ENCODE measurements around the gene DNAJB11. TPM values are rescaled to one million over a fixed set of nuclear protein-coding genes. Genes with fewer than 3 reads are reported as not detected.

DNAJB11 gene
- total and polyA plus RNA-seq, 8 donors = 17.0 to 62.1 (median 31.9) TPM

DNA sequence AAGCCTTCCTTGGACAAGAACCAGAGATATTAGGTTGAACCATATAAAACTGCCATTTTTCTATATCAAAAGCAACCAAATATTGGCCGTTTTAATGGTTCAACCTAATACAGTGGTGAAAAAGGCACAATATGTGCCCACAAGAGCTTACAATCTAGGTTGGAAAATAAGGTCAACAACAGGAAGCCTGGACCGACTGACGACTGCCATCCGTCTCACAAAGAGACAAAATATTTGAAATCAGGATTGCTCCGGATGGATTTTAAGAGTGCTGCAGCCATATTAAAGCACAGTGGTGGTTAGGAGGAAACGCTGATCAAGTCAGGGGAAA is 43.7 kb downstream of the DNAJB11 start:
- H3K4me3 ChIP-seq = no peak overlapping the region
- H3K36me3 ChIP-seq = no peaks in the 10 kb centered on the region
- DNase-seq = no peak
- peaks cover 0 to 48% (median 10%) of the 10 kb centered on the region in 3 donors for H3K27me3 ChIP-seq
- no peak for TF ChIP-seq POLR2A (IDR thresholded peaks at IDR 0.05)
- no peak for TF ChIP-seq POLR2AphosphoS5 (IDR thresholded peaks at IDR 0.05)
- TF ChIP-seq EP300 (IDR thresholded peaks at IDR 0.05) = no peak
- TF ChIP-seq, protein P1, sequence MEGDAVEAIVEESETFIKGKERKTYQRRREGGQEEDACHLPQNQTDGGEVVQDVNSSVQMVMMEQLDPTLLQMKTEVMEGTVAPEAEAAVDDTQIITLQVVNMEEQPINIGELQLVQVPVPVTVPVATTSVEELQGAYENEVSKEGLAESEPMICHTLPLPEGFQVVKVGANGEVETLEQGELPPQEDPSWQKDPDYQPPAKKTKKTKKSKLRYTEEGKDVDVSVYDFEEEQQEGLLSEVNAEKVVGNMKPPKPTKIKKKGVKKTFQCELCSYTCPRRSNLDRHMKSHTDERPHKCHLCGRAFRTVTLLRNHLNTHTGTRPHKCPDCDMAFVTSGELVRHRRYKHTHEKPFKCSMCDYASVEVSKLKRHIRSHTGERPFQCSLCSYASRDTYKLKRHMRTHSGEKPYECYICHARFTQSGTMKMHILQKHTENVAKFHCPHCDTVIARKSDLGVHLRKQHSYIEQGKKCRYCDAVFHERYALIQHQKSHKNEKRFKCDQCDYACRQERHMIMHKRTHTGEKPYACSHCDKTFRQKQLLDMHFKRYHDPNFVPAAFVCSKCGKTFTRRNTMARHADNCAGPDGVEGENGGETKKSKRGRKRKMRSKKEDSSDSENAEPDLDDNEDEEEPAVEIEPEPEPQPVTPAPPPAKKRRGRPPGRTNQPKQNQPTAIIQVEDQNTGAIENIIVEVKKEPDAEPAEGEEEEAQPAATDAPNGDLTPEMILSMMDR (IDR thresholded peaks at IDR 0.05) = no peak
- WGBS, 5 donors = 52 to 60% (median 54%) methylated on average over 6 of the region's 6 CpGs
- intact Hi-C loops (cut with DNase I; ENCODE audit: low total_unique reads) = no loop called here
- H3K9me3 ChIP-seq = no peaks in the 10 kb centered on the region
- no peak overlapping the region for H3K27ac ChIP-seq
- peaks cover 4 to 19% (median 14%) of the 10 kb centered on the region in 4 donors for H3K4me1 ChIP-seq

DNA sequence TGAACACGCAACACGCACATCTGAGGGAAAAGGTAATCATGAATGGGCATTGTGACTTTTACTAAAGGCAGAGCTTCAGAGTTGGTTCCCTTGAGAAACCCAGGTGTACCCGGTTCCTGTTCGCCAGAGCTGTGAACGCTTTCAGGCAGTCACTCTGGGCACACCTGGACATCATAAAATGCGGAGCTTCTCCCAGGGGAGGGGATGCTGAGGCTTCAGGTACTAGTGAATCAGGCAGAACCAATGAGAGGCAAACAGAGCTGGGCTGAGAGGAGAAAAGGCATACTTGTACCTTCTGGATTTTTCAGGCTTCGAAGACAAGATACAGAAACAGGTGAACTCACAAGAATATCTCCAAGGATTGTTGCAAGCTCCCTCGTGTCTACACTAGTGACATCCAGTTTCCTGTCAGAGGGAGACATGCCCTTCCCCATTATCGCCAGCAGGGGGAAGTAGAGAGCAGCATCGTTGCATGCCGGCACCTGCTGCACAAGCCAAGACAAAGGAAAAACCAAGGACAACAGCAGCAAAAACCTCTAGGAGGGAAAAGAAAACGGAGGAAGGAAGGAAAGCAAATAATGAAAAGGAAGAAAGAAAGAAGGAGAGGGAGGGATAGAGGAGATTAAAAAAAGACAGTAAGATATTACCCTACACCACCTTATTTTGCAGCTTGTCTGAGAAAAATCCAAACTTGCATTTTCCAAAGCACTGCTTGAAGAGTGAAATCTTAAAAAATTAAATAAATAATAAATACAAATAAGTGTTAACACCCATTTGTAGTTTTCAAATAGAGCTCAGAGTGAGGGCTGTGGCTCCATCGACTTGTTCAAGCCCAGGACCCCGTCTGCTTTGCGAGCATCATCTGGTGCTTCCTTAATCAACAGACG is 44.3 kb downstream of the DNAJB11 start:
- Histone ChIP-seq H3K4me1 (peaks cover 4 to 19% (median 14%) of the 10 kb centered on the region in 4 donors), H3K36me3 (no peaks in the 10 kb centered on the region), H3K9me3 (no peaks in the 10 kb centered on the region), H3K27me3 (peaks cover 0 to 51% (median 10%) of the 10 kb centered on the region in 3 donors), H3K4me3 (no peak overlapping the region), H3K27ac (no peak overlapping the region)
- 36 to 40% (median 37%) methylated on average over 16 of the region's 16 CpGs for WGBS, 5 donors
- intact Hi-C loops (cut with DNase I; ENCODE audit: low total_unique reads) = loop anchor here (5.0 kb wide), 1 partner anchor 202 kb away; no protein-coding TSS in a partner anchor
- TF ChIP-seq, protein P1 (IDR thresholded peaks at IDR 0.05) = peak in 5 of 7 experiments; percentile 95 to 98 (median 98)
- TF ChIP-seq POLR2AphosphoS5 (IDR thresholded peaks at IDR 0.05) (peak in 1 of 3 donors; percentile 46), EP300 (IDR thresholded peaks at IDR 0.05) (no peak)
- peak; percentile 83 to 93 for DNase-seq

DNA sequence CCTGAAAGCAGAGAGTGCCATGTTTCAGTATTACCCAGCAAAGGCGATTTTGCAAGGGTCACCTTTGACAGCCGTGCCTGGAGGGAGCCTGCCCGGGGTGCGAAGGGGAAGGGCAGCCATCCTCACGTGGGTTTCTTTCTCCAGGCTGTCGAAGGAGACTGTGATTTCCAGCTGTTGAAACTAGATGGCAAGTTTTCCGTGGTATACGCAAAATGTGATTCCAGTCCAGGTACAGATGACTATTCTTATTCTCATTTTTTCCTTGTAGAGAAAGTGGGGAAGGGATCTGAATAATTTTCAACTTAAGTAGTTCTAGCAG is 45.7 kb downstream of the DNAJB11 start:
- Histone ChIP-seq H3K27me3 (peaks cover 0 to 64% (median 13%) of the 10 kb centered on the region in 3 donors), H3K4me3 (no peak overlapping the region), H3K9me3 (no peaks in the 10 kb centered on the region), H3K27ac (no peak overlapping the region), H3K36me3 (no peaks in the 10 kb centered on the region), H3K4me1 (peaks cover 4 to 19% (median 14%) of the 10 kb centered on the region in 4 donors)
- WGBS, 5 donors = 85 to 93% (median 90%) methylated on average over 8 of the region's 8 CpGs
- no peak for DNase-seq
- intact Hi-C loops (cut with DNase I; ENCODE audit: low total_unique reads) = loop anchor here (5.0 kb wide), 1 partner anchor 201 kb away; no protein-coding TSS in a partner anchor
- no peak for TF ChIP-seq EP300 (IDR thresholded peaks at IDR 0.05)
- TF ChIP-seq, protein P1 (IDR thresholded peaks at IDR 0.05) = no peak
- no peak for TF ChIP-seq POLR2AphosphoS5 (IDR thresholded peaks at IDR 0.05)
- TF ChIP-seq POLR2A (IDR thresholded peaks at IDR 0.05) = no peak

DNA sequence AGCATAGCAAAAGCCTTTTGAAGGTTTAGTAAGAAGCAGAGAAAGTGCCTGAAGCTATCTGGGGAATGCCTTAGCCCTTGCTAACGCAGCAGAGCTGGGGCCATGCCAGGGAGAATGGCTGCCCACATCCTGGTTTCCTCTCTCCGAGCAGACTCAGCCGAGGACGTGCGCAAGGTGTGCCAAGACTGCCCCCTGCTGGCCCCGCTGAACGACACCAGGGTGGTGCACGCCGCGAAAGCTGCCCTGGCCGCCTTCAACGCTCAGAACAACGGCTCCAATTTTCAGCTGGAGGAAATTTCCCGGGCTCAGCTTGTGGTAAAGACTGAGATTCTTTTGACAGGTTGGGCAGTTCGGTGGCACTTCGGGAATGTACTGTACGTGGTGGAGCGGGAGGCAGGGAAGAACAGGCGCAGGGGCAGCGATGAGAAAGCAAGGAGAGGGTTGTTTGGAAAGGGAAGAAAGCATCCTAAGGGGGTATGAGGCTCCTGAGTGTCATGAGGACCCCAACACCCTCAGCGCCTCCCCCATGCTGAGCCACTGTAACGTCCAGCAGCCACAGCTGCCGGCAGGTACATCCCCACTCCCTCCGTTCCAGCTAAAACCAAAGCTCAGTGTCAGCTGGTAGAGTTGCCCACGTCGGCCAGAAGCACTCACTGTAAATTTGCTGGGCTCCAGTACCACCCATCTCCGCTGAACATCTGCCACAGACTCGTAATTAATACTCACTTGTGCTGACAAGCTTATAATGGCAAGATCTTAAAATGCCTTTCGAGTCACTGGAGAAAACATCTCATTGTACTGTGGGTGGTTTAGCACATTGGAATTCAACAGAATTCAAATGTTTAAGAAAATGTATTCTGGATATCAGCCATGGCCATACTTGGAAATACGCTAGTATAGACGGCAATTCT is 46.8 kb downstream of the DNAJB11 start:
- Histone ChIP-seq H3K36me3 (no peaks in the 10 kb centered on the region), H3K4me1 (peaks cover 4 to 19% (median 14%) of the 10 kb centered on the region in 4 donors), H3K4me3 (peak overlapping the region in 3 of 4 donors; percentile 1 to 17 (median 14)), H3K9me3 (no peaks in the 10 kb centered on the region), H3K27ac (peak overlapping the region in 1 of 5 donors; percentile 25), H3K27me3 (peaks cover 0 to 68% (median 13%) of the 10 kb centered on the region in 3 donors)
- peak; percentile 91 to 96 for DNase-seq
- intact Hi-C loops (cut with DNase I; ENCODE audit: low total_unique reads) = loop anchor here (5.0 kb wide), 1 partner anchor 200 kb away; no protein-coding TSS in a partner anchor
- TF ChIP-seq POLR2A (IDR thresholded peaks at IDR 0.05) (no peak), POLR2AphosphoS5 (IDR thresholded peaks at IDR 0.05) (peak in 1 of 3 donors; percentile 79), EP300 (IDR thresholded peaks at IDR 0.05) (no peak)
- TF ChIP-seq, protein P1 (IDR thresholded peaks at IDR 0.05) = peak in 5 of 7 experiments; percentile 66 to 85 (median 77)
- 20 to 25% (median 20%) methylated on average over 24 to 31 of the region's 31 CpGs for WGBS, 5 donors
